Trophoblast cell (in vitro differentiated cells and primary cell): ENCODE data around the gene HSCB.

Experiments used
- DNase-seq, 2 donors: peaks; one replicate each; pipeline ENCODE4 v3.0.0-alpha.2; 2016
- H2AFZ ChIP-seq: 2 replicates; pipeline ENCODE4 v1.6.1; 2013; ENCODE audit warnings: low read length, moderate library complexity, mild to moderate bottlenecking; ENCODE audit not compliant: insufficient read depth, poor library complexity
- H2AK5ac ChIP-seq: 2 replicates; pipeline ENCODE4 v1.6.1; 2013; ENCODE audit warnings: mild to moderate bottlenecking, low read length
- H2BK120ac ChIP-seq: 2 replicates; pipeline ENCODE4 v1.6.1; 2013; ENCODE audit warnings: low read length, mild to moderate bottlenecking, moderate library complexity; ENCODE audit not compliant: insufficient read depth, poor library complexity
- H2BK12ac ChIP-seq: 2 replicates; pipeline ENCODE4 v1.6.1; 2013; ENCODE audit warnings: mild to moderate bottlenecking, low read length, moderate library complexity
- H2BK5ac ChIP-seq: 2 replicates; pipeline ENCODE4 v1.6.1; 2013; ENCODE audit warnings: low read length, low read depth, moderate library complexity, mild to moderate bottlenecking; ENCODE audit not compliant: poor library complexity
- H3K14ac ChIP-seq: 2 replicates; pipeline ENCODE4 v1.6.1; 2013; ENCODE audit warnings: mild to moderate bottlenecking, low read length
- H3K18ac ChIP-seq: 2 replicates; pipeline ENCODE4 v1.6.1; 2013; ENCODE audit warnings: mild to moderate bottlenecking, low read length
- H3K23ac ChIP-seq: 2 replicates; pipeline ENCODE4 v1.6.1; 2013; ENCODE audit warnings: low read length
- H3K27ac ChIP-seq: 2 replicates; pipeline ENCODE4 v1.5.1; 2013; ENCODE audit warnings: low read depth, mild to moderate bottlenecking, inconsistent platforms, low read length, moderate library complexity
- H3K27me3 ChIP-seq: 2 replicates; pipeline ENCODE4 v1.6.1; 2013; ENCODE audit warnings: inconsistent platforms, mild to moderate bottlenecking, low read length, moderate library complexity; ENCODE audit not compliant: insufficient read depth
- H3K36me3 ChIP-seq, 2 experiments: 1 replicate in 1 of 2; 2 replicates in 1 of 2; pipeline ENCODE4 v1.6.1; 2013; ENCODE audit warnings: low read length in 2 of 2, mild to moderate bottlenecking in 2 of 2, moderate library complexity in 1 of 2; ENCODE audit not compliant: insufficient read depth in 2 of 2, control insufficient read depth in 1 of 2
- H3K4ac ChIP-seq: 2 replicates; pipeline ENCODE4 v1.6.1; 2013; ENCODE audit warnings: low read depth, mild to moderate bottlenecking, low read length, moderate library complexity
- H3K4me1 ChIP-seq, 2 experiments: 1 replicate in 1 of 2; 2 replicates in 1 of 2; pipeline ENCODE4 v1.6.1; 2013; ENCODE audit warnings: low read length in 2 of 2, mild to moderate bottlenecking in 2 of 2, moderate library complexity in 1 of 2; ENCODE audit not compliant: insufficient read depth in 2 of 2, control insufficient read depth in 1 of 2
- H3K4me2 ChIP-seq: 2 replicates; pipeline ENCODE4 v1.6.1; 2013; ENCODE audit warnings: inconsistent platforms, mild to moderate bottlenecking, low read length, moderate library complexity
- H3K4me3 ChIP-seq: 2 replicates; pipeline ENCODE4 v1.5.1; 2013; ENCODE audit warnings: mild to moderate bottlenecking, low read depth, low read length, inconsistent platforms
- H3K79me1 ChIP-seq: one replicate; pipeline ENCODE4 v1.6.1; 2013; ENCODE audit warnings: low read length
- H3K79me2 ChIP-seq: 2 replicates; pipeline ENCODE4 v1.6.1; 2013; ENCODE audit warnings: low read length, mild to moderate bottlenecking; ENCODE audit not compliant: control insufficient read depth, insufficient read depth, poor library complexity
- H3K9ac ChIP-seq: 2 replicates; pipeline ENCODE4 v1.6.1; 2013; ENCODE audit warnings: mild to moderate bottlenecking, low read length
- H3K9me3 ChIP-seq: 2 replicates; pipeline ENCODE4 v1.6.1; 2013; ENCODE audit warnings: low read depth, mild to moderate bottlenecking, control low read depth, inconsistent platforms, low read length; ENCODE audit not compliant: insufficient read depth
- H4K12ac ChIP-seq: 2 replicates; pipeline ENCODE4 v1.6.1; 2013; ENCODE audit warnings: low read depth, mild to moderate bottlenecking, low read length, moderate library complexity
- H4K8ac ChIP-seq: 2 replicates; pipeline ENCODE4 v1.6.1; 2013; ENCODE audit warnings: low read depth, mild to moderate bottlenecking, low read length, moderate library complexity
- H4K91ac ChIP-seq: one replicate; pipeline ENCODE4 v1.6.1; 2013; ENCODE audit warnings: low read depth, mild to moderate bottlenecking, low read length, moderate library complexity
- WGBS: extraction: QIAGEN DNeasy Blood & Tissue Kit; methylation state at CpG from one replicate; pipeline ENCODE4 v1.1.7; 2013; ENCODE audit warnings: missing lambda C conversion rate; ENCODE audit not compliant: insufficient read length, insufficient coverage; ENCODE audit errors: extremely low coverage; 5-methylcytosine and 5-hydroxymethylcytosine counted together

Gene HSCB

DNA sequence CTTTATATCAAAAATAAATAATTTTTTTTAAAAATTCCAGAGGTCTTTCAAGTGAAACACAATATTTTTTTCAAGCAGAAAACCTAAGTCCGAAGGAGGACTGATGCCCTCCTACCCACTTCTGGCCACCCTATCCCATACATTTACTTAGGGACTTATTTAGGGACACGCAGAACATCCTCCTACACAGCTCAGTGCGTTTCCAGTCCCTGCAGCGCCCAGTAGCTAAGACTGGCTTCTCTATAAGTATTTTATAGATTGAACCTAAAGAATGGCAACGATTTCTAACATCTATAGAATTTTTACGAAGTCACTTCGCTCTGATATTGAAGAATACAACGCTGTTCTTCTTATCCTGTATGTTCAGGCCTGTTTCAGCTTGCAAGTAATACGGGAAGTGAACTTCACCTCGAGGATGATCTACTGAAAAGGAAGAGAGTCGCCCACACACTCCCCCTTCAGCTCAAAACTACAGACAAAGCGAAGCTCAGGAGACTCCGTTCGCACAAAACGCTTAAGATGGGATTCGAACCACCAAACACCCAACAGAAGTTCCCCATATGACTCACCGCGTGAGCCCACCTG lies 547 bp upstream of the HSCB start:
- no CpG with 5 or more reads among the region's 18 CpGs for WGBS
- Histone ChIP-seq H3K23ac (no peak overlapping the region), H3K9ac (peak overlapping the region; percentile 21), H3K27ac (no peak overlapping the region), H3K79me2 (peaks cover 6% of the 10 kb centered on the region), H2AFZ (peak overlapping the region; percentile 56), H3K36me3 (peaks cover 12 to 13% of the 10 kb centered on the region in 2 experiments), H3K27me3 (no peaks in the 10 kb centered on the region), H4K12ac (no peak overlapping the region), H3K4ac (no peak overlapping the region), H3K79me1 (peaks cover 6% of the 10 kb centered on the region), H2BK5ac (peak overlapping the region; percentile 14), H3K14ac (peak overlapping the region; percentile 57), H3K18ac (no peak overlapping the region), H3K4me1 (peaks cover 2 to 3% of the 10 kb centered on the region in 2 experiments), H2AK5ac (no peak overlapping the region), H2BK12ac (no peak overlapping the region), H4K8ac (peak overlapping the region; percentile 46), H3K9me3 (no peaks in the 10 kb centered on the region), H3K4me3 (peak overlapping the region; percentile 17), H3K4me2 (peak overlapping the region; percentile 62), H4K91ac (no peak overlapping the region), H2BK120ac (peak overlapping the region; percentile 64)
- no peak for DNase-seq

DNA sequence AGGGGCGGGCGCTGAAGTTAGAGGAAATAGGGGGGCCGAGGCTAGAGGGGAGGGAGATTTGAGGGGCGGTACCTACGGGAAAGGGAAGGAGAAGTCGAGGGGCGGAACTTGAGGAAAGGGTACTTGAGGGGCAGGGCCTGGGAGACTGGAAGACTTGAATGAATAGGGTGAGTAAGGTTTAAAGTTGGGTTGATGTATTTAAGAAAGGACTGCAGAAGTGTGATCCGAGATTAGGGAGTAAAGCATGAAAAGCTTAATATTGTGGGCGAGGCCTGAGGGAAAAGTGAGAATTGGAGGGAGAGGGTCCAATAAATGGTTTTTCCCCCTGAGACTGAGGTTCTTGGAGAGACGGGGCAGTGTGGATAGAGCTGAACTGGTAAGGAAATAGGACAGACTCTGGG lies 723 bp downstream of the HSCB start:
- Histone ChIP-seq H2BK12ac (no peak overlapping the region), H4K8ac (peak overlapping the region; percentile 72), H3K27ac (peak overlapping the region; percentile 54), H3K18ac (no peak overlapping the region), H2BK120ac (no peak overlapping the region), H4K91ac (no peak overlapping the region), H3K9me3 (no peaks in the 10 kb centered on the region), H3K23ac (no peak overlapping the region), H2BK5ac (no peak overlapping the region), H3K9ac (peak overlapping the region; percentile 50), H2AK5ac (no peak overlapping the region), H3K79me2 (peaks cover 6% of the 10 kb centered on the region), H2AFZ (peak overlapping the region; percentile 35), H3K14ac (no peak overlapping the region), H3K4me2 (peak overlapping the region; percentile 68), H3K4me1 (peaks cover 2 to 3% of the 10 kb centered on the region in 2 experiments), H4K12ac (no peak overlapping the region), H3K36me3 (peaks cover 20 to 21% of the 10 kb centered on the region in 2 experiments), H3K4me3 (peak overlapping the region; percentile 88), H3K79me1 (peaks cover 6% of the 10 kb centered on the region), H3K4ac (peak overlapping the region; percentile 9), H3K27me3 (no peaks in the 10 kb centered on the region)
- no peak for DNase-seq
- 100% methylated on average over 1 of the region's 10 CpGs for WGBS

DNA sequence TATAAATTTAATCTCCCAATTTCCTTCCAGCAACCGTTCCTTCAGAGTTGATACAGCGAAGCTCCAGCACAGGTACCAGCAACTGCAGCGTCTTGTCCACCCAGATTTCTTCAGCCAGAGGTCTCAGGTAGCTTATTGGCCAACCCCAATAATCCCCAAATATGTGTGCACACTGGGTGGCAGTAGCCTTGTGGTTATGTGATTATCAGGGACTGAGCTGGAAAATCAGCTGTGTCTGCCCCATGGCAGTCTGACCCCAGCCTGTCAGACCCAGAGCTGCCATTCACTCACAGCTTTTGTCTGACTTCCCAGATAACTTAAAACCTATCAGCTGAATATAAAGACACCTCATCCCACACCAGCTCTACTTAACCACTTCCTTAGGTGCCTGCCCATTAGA lies 2.0 kb downstream of the HSCB start:
- no peak overlapping the region for H2BK120ac ChIP-seq
- H2BK5ac ChIP-seq = no peak overlapping the region
- H3K4me1 ChIP-seq = peaks cover 2 to 3% of the 10 kb centered on the region in 2 experiments
- H2BK12ac ChIP-seq = no peak overlapping the region
- peaks cover 21% of the 10 kb centered on the region in 2 experiments for H3K36me3 ChIP-seq
- no peak overlapping the region for H2AFZ ChIP-seq
- no peak overlapping the region for H4K12ac ChIP-seq
- H3K4me3 ChIP-seq = no peak overlapping the region
- H2AK5ac ChIP-seq = no peak overlapping the region
- H3K4me2 ChIP-seq = no peak overlapping the region
- H3K79me1 ChIP-seq = peaks cover 6% of the 10 kb centered on the region
- H4K8ac ChIP-seq = no peak overlapping the region
- H3K79me2 ChIP-seq = peaks cover 6% of the 10 kb centered on the region
- H3K27ac ChIP-seq = no peak overlapping the region
- no peak overlapping the region for H3K23ac ChIP-seq
- H3K18ac ChIP-seq = no peak overlapping the region
- H3K14ac ChIP-seq = no peak overlapping the region
- WGBS = no CpG with 5 or more reads among the region's 3 CpGs
- no peak for DNase-seq
- no peak overlapping the region for H3K9ac ChIP-seq
- no peak overlapping the region for H3K4ac ChIP-seq
- no peaks in the 10 kb centered on the region for H3K9me3 ChIP-seq
- H3K27me3 ChIP-seq = no peaks in the 10 kb centered on the region
- no peak overlapping the region for H4K91ac ChIP-seq

DNA sequence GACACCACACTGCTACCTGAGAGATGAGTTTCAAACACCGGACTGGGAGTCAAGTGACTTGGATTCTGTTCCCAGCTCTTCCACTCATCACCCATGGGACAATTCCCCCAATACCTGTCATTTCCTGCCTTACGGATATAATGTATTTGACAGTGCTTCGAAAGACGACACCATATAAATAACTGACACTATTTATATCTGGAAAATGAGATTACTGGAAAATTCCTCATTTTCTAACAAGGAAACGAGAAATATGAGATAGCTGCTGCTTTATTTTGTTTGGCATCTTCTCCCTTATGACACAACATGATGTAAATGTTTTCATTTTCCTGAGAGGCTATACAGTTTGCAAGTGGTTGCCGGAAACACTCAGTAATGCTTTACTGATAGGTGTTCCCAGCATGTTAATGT lies 8.6 kb downstream of the HSCB start:
- no peak overlapping the region for H2AFZ ChIP-seq
- no peaks in the 10 kb centered on the region for H3K79me2 ChIP-seq
- H2BK120ac ChIP-seq = no peak overlapping the region
- no peak overlapping the region for H3K23ac ChIP-seq
- no peak overlapping the region for H3K14ac ChIP-seq
- H4K91ac ChIP-seq = no peak overlapping the region
- no peak overlapping the region for H3K27ac ChIP-seq
- no peak overlapping the region for H4K12ac ChIP-seq
- H3K4me2 ChIP-seq = no peak overlapping the region
- H3K9me3 ChIP-seq = no peaks in the 10 kb centered on the region
- no peaks in the 10 kb centered on the region for H3K79me1 ChIP-seq
- no peaks in the 10 kb centered on the region for H3K4me1 ChIP-seq
- no peak overlapping the region for H3K4me3 ChIP-seq
- H2AK5ac ChIP-seq = no peak overlapping the region
- no peak for DNase-seq
- no peaks in the 10 kb centered on the region for H3K27me3 ChIP-seq
- no peak overlapping the region for H3K9ac ChIP-seq
- no peak overlapping the region for H2BK5ac ChIP-seq
- H4K8ac ChIP-seq = no peak overlapping the region
- no peak overlapping the region for H3K18ac ChIP-seq
- no peak overlapping the region for H3K4ac ChIP-seq
- WGBS = no CpG with 5 or more reads among the region's 6 CpGs
- peaks cover 16 to 24% of the 10 kb centered on the region in 2 experiments for H3K36me3 ChIP-seq
- no peak overlapping the region for H2BK12ac ChIP-seq
